PC-3 (cell line): ENCODE data around the gene MRPS12.

Source experiments
- CTCF ChIP-seq: fragments of 300-600 bp; sonication (generic); conservative IDR thresholded peaks from 2 replicates; pipeline ENCODE4 v1.5.1; 2017; ENCODE audit warnings: antibody characterized with exemption, low read depth, mild to moderate bottlenecking, low read length
- EZH2 ChIP-seq: fragments of 300-600 bp; sonication (generic); IDR thresholded peaks from one replicate; pipeline ENCODE4 v1.6.1; 2017; ENCODE audit warnings: antibody characterized with exemption, mild to moderate bottlenecking, low read length; ENCODE audit not compliant: unreplicated experiment
- EZH2phosphoT487 ChIP-seq: fragments of 300-600 bp; sonication (generic); IDR thresholded peaks from 2 replicates; pipeline ENCODE4 v1.6.1; 2018; ENCODE audit warnings: mild to moderate bottlenecking, antibody characterized with exemption, low read length, borderline replicate concordance

- no peak for TF ChIP-seq CTCF
- TF ChIP-seq EZH2: no peak
- TF ChIP-seq EZH2phosphoT487: no peak
Observed at GRCh38 chr19:38953677-38954076, 22.9 kb downstream of the MRPS12 start.
